Measurements from ENCODE around the gene CLEC3A.
A peak's percentile ranks its signal among the peaks of the same experiment; 100 is the strongest.
"Not testable (repeated sequence)": the region's sequence is repeated elsewhere in the genome, so short reads cannot be mapped to it uniquely, and the experiment has no call there.

Gene CLEC3A, protein sequence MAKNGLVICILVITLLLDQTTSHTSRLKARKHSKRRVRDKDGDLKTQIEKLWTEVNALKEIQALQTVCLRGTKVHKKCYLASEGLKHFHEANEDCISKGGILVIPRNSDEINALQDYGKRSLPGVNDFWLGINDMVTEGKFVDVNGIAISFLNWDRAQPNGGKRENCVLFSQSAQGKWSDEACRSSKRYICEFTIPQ

DNA sequence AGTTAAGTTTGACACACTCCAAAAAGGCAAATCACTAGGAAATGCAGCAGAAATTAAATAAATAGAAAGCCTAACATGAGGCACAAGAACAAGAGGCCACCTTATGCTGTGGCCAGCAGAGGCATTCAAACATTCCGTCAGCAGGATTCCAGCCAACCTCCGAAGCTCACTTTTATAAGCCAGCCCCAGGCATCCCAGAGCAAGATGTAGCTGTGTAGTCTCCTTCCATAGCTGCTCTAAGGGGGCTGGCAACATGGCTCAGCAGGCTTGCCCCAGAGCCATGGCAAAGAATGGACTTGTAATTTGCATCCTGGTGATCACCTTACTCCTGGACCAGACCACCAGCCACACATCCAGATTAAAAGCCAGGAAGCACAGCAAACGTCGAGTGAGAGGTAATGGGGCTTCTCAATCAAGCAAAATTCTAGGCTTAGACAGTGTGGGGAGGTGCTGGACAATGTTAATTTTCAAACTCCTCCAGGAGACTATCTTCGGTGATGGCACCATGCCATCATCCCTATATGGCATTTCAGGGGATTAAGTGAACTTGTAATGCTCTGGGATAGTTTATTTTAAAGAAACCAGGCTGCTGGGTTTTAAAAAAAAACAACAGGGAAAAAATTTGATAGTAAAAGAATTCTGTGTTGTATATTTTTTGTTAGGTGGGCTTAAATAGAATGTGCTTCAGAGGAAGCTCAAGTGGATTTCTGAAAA, at the start of gene CLEC3A:
TSS of gene CLEC3A (plus strand) at position 202 of the 714 bp plus-strand sequence. CDS start at position 281, 79 bp downstream.
- no peak for DNase-seq

DNA sequence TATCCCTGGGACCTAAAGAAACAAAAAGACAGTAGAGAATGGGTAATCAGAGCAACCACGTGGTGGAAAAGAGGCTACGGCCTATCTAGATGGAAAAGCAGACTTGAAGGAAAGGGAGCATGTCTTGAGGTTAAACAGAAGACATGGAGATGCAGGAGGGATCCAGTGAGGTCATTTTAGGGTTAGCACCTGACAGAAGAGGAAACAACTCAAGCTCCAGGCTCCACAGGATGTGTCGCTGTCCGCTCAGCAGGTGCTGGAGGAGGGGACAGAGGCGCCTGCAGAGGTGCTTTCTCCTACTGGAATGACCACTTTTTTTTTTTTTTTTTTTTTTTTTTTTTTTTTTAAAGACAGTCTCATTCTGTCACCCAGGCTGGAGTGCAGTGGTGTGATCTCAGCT, 47.5 kb upstream of the CLEC3A start:
- DNase-seq: no peak

DNA sequence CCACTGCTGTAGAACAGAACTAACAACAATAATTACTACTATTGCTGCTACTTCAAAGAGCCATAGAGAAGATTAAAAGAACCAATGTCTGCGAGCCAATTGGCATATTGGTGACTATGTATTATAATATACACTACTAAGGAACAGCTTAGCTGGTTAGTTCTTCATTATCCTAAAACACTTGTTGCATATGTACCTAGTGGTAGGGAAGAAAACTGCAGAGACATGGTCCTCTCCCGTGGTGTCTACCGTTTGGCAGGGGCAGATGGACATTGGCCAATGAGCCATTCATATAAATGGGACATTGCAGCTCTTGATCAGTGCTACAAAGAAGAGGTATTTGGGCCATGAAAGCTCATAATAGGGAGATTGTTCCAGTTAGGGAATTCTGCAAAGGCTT, 46.4 kb upstream of the CLEC3A start:
- no peak for DNase-seq

DNA sequence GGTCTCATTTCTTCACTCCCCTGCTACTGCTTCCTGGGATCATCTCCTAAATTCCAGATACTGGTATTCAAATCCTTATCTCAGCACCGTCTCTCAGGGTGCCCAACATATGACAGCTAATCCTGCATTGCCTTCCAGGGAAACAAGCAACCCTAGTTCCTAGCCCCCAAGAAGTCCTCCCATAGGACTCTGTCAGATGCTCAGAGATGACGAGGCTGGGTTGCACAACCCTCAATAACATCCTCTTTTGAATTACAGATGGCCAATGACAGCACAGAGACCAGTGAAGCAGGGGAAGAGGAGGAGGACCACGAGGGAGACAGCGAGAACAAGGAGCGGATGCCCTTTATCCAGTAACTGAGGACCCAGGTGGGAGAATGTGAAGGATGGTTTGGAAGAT, 45.0 kb upstream of the CLEC3A start:
- DNase-seq: no peak

DNA sequence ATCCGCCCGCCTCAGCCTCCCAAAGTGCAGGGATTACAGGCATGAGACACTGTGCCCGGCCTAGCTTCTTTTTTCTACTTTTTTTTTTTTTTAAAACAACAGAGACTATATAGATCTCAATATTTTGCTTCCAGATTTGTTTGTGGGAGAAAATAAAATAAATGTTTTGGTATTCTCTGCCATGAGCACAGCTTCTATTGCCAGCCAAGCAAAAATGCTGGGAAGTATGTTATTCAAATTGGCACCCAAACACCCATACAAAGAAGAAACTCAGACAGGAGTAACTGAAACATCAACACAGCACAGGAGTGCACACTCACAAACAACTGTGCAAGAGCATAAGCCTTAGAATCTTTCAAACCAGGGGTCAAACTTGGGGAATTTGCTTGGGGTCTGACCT, 37.2 kb upstream of the CLEC3A start:
- no peak for DNase-seq

DNA sequence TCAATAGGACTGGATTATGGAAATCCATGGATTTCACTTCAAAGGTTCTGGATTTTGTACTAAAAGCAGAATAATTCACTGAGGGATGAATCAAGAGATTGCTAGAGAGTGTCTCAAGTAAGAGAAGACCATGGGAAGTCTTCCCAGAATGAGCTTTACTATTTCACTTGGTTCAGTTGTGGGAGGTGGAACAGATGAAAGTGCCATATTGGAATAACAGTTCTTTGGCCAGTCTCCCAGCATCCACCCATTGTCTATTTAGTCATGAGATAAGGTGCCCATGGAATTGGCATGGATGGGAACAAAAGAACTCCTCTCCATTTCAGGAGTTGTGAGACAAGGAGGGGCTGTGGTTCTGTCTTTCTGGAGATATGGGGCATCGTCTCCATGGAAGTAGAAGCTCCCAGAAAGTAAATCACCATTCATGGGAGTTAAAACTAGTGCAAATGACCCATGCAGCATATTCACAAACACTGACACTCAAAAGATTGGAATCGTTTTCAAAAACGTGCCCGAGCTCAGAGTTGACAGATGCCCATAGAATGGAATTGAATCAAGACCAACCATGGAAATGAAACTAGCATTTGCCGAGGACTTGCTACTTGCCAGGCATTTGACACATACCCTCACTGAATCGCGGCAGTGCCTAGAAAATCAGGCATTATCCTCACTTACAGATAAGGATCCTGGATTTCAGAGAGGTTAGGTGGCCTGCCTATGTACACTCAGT, 36.2 kb upstream of the CLEC3A start:
- no peak for DNase-seq

DNA sequence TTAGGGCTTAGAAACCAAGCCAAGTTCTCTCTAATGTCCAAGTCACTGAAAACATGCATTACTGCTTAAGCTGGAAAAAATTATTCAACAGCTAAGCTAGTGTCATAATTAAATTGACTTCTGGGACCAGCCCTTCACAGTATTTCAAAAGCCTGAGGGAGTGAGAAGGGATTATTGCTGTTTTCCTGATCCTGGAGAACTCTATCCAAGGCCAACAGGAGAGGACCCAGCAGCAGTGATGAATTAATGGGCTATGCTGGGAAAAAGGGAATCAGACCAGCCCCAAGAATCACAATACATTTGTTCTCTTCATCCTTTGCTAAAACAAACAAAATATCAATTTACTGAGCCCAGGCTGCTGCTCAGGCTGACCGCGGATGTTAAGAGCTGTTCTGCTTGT, 34.5 kb upstream of the CLEC3A start:
- DNase-seq: no peak

DNA sequence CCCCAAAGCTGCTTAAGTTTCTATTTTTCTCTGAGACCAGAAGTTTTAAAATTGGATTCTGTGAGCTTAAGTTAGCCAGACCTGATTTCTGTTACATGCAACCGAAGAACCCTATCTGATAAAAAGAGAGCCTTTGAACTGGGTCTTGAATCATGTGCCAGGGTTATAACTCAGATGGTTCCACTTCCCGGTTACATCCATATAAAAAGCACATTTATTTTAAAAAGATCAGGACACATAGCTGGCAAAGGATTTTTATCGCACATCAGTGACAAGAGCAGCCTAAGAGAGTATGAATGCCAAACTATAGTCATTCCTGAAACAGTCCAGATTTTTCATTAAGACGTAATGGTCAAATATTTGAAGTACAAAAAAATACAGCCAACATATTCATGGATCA, 32.5 kb upstream of the CLEC3A start:
- DNase-seq: no peak

DNA sequence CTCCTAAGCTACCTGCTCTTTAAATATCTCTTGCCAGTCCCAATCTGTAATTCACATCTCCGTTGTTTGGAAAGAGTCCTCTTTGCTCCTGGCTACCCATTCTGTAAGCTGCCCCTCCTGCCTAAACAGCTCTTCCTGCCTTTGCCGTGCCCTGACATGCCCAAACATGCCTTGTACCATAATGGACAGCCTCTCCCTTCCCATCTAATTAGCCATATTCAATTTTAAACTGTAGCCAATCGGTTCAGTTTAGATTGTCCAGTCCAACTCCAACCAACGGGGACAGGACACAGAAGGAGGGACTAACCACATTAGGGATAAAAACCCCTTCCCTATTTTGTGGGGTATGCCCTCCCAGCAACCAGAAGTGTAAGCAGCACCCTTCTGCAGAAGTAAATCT, 30.6 kb upstream of the CLEC3A start:
- DNase-seq: no peak

DNA sequence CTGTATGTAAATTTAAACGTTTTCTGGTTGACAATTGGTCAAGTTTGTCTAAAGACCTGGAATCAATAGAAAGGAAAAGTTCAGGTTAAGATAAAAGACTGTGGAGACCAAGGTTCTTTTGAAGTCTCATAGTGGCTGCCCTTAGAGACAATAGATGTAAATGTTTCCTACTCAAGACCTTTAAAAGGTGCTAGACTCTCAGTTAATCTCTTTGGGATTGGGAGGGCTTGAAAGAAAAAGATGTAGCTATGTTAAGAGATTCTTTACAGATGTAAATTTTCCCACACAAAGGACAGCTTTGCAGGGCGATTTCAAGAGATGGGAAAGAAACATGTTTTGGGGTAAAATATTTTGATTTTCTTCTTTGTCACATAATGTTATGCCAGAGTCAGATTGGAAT, 30.0 kb upstream of the CLEC3A start:
- not testable (repeated sequence) for DNase-seq

DNA sequence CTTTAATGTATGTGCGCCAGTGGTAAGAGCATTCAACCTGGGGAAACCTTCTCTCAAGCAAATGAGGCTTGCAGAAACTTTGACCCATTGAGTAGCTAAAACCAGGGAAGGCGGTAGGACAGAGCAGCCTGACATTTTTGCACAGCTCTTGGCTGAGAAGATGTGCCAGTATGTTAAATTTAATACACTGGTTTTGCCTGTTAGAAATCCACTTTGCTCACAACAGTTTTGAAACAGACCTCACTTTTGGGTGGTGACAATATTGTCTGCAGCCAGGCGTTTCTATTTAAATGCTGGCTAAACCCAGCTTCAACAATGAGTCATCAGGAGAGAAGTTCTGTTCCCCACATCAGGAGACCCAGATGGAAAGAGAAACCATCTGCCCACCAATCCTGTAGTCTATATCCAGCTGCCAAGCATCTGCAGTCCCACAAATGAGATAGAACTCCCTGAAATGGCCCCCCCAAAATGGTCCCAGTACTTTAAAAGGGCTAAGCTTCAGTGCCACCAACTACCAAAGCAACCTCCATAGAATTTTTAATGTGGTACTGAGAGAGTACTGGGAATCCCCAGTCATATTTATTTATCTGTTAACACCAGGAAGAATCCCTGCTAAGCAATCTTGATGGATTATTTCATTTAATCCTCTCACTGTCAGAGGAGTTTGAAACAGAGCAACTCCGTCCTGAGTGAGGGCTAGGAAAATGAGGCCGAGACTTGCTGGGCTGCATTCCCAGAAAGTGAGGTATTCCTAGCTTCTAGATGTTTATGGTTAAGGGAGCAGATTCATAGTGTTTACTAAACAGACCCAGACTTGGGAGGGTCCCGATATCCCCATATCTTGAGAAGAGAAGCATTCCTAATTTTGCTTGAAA, 29.0 kb upstream of the CLEC3A start:
- no peak for DNase-seq

DNA sequence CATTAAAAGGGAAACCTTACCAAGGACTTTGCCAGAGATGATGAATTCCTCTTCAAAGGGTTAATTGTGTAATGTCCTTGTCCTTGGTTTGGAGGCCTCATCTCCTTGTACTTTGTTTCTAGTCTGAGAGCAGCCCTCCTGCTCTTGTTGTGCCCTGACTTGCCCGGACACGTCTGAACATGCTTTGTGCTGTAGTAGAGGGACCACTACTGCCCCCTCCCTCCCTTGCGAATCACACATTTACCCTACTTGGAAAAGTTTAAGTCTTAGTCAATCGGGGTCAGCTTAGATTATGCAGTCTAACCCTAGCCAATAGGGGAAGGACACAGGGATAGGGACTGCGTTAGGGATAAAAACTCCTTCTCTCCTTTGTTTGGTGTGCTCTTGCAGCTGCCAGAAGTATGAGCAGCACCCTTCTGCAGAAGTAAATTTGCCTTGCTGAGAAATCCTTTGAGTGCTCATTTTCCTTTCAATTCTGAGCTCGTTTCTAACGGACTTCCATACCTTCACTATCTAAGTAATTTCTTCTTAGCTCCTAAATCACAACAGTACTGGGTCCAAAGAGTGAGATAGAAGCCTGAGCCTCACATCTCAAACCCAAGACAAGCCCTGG, 26.4 kb upstream of the CLEC3A start:
- DNase-seq: no peak

DNA sequence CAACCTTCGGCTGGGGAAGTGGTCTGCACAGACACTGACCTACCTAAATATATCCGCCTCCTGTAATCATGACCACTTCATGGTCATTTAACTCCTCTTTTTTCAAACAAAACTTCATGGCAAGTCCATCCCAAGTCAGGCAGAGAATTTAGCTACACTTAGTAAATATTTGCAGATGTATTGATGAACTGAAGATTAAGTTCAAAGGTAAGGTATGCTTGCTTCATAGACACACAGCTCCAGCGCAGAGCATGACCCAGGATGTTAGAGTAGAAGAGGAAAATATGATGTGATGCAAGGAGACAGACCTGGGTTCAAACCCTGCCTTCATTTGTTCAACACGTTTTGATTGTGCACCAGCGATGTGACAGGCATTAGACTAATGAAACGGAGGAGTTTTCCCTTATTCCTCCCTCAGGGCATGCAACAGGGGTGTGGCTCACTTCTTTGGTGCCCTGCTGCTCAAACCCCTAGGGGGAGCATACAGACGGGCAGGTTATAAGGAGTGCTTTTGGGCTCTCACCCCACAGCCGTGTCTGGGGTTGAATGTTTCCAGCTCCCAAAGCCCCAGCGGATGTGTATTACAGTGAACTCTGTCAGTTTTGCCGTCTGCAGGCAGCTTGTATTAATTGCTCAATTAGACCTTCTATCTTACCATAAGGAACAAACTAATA, 23.9 kb upstream of the CLEC3A start:
- no peak for DNase-seq

DNA sequence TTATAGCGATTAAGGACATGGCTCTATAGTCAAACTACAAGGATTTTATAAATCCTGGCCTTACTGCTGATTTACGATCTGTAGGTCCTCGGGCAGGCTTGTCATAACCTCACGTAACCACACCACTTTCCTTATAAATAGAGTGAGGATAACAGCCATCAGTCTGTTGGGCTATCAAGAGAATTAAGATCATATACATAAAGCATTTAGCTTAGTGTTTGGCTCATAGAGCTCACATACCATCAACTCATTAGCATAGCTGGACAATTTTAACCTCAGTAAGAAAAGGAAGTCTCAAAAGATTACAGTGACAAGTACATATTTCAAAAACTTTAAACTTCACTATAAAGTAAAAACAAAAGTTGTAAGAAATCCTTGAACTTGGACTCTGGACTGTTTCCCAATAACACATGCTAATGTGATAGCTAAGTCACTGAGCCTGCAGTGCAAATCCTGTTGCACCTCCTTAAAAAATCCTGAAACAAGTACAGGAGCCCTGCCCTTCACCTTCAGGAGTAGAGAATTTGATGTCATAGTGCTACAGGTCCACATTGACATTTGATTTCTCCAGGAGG, 20.8 kb upstream of the CLEC3A start:
- no peak for DNase-seq

DNA sequence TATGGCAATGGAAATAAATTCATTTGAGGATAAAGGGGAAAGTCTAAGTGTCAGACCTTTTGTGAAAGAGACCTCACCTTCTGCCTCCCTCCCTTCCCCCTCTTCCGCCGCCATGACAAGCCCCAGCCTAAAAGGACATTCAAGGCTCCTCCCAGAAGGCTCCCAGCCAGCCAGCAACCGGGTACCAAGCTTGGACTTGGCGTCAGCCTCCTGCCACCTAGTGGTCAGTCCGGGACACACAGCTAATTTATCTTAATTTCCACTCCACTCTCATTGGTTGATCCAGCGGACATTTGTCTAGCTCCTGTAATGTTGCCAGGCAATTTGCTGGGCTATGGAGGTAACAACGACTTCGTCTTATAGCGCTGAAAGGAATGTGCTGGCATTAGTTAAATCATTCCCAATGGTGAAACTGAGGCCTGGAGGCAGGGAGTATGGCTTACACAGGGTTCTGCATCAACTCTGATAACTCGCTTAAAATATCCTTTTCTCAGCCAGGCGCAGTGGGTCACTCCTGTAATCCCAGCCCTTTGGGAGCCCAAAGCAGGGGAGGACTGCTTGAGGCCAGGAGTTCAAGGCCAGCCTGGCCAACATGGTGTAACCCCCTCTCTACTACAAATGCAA, 19.3 kb upstream of the CLEC3A start:
- DNase-seq: peak; percentile 59

DNA sequence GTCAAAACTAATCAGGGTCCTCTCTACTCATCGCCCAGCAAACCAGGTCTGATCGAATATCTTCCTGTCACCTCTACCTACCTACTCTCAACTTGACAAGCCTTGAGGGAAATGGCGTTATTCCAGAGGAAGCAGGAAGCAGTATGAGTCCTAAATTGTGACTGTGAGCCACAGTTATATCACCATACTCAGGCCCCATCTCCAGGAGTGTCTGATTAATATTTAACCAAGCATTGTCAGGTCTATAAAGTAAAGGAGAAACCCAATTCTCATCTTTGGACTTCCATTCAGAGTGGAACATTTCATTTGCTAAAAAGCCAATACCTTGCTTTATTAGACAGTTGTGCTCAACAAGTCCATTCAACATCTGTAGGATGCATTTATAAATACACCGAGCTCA, 17.8 kb upstream of the CLEC3A start:
- DNase-seq: no peak

DNA sequence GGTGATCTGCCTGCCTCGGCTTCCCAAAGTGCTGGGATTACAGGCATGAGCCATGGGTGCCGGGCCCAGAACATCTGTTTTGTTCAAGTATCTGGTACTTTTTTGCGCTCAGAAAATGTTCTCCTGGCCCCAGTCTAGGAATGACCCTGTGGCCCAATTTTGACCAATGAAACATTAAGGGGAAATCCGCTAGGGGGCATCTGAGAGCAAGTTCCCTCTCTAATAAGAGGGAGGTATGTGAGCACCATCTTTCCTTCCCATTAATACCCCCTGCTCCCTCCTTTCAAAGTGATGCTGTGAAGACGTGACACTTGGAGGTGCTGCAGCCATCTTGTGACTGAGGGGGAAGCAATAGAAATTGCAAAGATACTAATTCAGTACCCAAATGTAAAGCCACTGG, 16.5 kb upstream of the CLEC3A start:
- no peak for DNase-seq

DNA sequence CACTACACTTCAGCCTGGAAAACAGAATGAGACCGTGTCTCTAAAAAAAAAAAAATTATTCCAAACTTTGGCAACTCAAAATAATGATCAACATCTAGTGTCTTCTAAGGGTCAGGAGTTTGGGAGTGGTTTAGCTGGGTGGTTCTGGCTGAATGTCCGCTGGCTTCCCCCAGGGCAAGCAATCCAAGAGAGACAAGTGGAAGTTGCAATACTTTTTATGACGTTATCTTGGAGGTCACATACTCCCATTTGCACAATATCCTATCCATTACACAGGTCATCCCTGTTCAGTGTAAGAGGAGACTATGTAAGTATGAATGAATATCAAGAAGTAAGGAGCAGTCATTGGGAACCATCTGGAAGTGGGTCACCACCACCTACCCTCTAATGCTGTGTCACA, 15.2 kb upstream of the CLEC3A start:
- DNase-seq: no peak

DNA sequence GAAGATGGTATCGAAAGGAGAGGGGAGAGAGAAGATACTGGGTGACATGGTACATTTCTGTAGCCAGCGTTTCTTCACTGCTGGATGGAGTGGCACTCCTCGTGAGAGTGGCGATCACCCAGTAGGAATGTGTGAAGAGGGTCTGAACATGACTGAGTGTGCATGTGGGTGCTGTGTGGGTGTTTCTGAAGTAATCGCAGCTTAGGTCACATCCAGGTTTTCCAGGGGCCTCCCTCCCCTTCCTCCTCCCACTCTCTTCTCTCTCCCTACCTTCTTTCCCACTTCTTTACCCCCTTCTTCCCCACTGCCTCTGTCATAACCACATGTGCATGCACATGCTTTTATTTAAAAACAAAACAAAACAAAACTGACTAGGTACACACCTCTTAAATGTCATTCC, 1.8 kb downstream of the CLEC3A start:
- DNase-seq: no peak

DNA sequence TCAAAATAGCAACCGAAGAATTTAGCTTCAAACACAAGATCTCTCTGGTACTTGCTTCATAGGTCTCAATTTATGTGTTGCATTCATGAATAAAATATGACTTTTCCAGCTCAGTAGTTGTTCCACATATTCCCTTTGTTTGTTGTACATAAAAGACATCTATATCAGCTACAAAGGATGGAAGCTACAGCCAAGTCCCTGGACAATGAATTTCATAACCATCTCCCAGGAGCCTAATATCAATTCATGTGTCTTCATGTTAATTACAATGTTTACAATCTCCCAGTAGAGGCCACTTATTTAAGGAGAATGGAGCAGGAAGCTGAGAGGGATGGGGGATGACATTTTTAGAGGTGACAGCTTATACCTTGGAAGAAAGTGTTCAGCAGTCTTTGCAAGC, 3.3 kb downstream of the CLEC3A start:
- DNase-seq: no peak

DNA sequence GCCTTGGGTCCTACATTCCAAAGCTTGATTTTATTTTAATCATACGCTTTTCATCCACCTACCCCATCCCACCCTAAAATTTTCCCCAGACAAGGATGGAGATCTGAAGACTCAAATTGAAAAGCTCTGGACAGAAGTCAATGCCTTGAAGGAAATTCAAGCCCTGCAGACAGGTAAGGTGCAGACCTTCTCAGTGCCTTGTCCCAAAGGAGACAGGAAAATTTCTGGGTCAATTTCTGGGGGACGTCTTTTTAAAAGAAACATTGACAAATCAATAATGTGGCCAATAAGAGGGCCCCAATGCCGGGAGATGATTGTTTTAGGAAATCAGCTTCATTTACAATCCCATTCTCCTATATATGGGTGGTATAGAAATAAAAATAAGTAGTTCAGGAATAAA, 5.7 kb downstream of the CLEC3A start:
- DNase-seq: no peak

Data from NCI-H1417 treated with DMSO at 0.1 percent for 48 hours (cell line).